SK-N-MC (cell line): ENCODE results near the gene IGFL3.

Source experiments
- DNase-seq: peaks from one replicate; pipeline ENCODE4 v3.0.0-alpha.2; 2011; ENCODE audit warnings: low read depth, low spot score
- H3K27ac ChIP-seq: fragments of 200-600 bp; sonication (generic); 2 replicates; pipeline ENCODE4 v1.5.1; 2016; ENCODE audit warnings: mixed run types
- H3K36me3 ChIP-seq: fragments of 200-600 bp; sonication (generic); 2 replicates; pipeline ENCODE4 v1.6.1; 2017; ENCODE audit warnings: antibody characterized with exemption, low read length, mixed read lengths; ENCODE audit not compliant: insufficient read depth
- H3K4me3 ChIP-seq: fragments of 200-600 bp; sonication (generic); 2 replicates; pipeline ENCODE4 v1.5.1; 2016
- H3K9ac ChIP-seq: fragments of 200-600 bp; sonication (generic); 2 replicates; pipeline ENCODE4 v1.8.0; 2017; ENCODE audit warnings: mixed run types, mixed read lengths; ENCODE audit not compliant: insufficient read length
- H3K9me3 ChIP-seq: fragments of 200-600 bp; sonication (generic); 2 replicates; pipeline ENCODE4 v1.6.1; 2017; ENCODE audit warnings: low read depth, mild to moderate bottlenecking, antibody characterized with exemption, low read length, moderate library complexity, mixed read lengths
- EZH2 ChIP-seq: fragments of 200-600 bp; sonication (generic); IDR thresholded peaks from one replicate; pipeline ENCODE4 v1.6.1; 2017; ENCODE audit warnings: antibody characterized with exemption
- FOXP2 ChIP-seq: optimal IDR thresholded peaks from 2 replicates; pipeline ENCODE3; 2011; ENCODE audit warnings: mild to moderate bottlenecking, moderate library complexity; ENCODE audit not compliant: insufficient read depth; ENCODE audit errors: extremely low read length, control extremely low read depth
- POLR2AphosphoS5 ChIP-seq: IDR thresholded peaks from 2 replicates; pipeline ENCODE4 v1.6.1; 2012; ENCODE audit warnings: mild to moderate bottlenecking, low read depth, low read length, borderline replicate concordance

IGFL3 gene

GRCh38 chr19:46132508-46133100 is 8.1 kb upstream of the IGFL3 start:
- peak overlapping the region; percentile 64 for H3K9ac ChIP-seq
- no peaks in the 10 kb centered on the region for H3K9me3 ChIP-seq
- H3K27ac ChIP-seq, result no peak overlapping the region
- H3K4me3 ChIP-seq, result no peak overlapping the region
- H3K36me3 ChIP-seq, result no peaks in the 10 kb centered on the region
- DNase-seq, result no peak
- no peak for TF ChIP-seq FOXP2
- TF ChIP-seq POLR2AphosphoS5, result no peak
- TF ChIP-seq EZH2, result no peak

- no peak overlapping the region for H3K9ac ChIP-seq
- no peaks in the 10 kb centered on the region for H3K36me3 ChIP-seq
- no peak for TF ChIP-seq POLR2AphosphoS5
- no peak for TF ChIP-seq EZH2
- no peak for TF ChIP-seq FOXP2
- H3K9me3 ChIP-seq, result no peaks in the 10 kb centered on the region
- DNase-seq, result no peak
- no peak overlapping the region for H3K27ac ChIP-seq
- no peak overlapping the region for H3K4me3 ChIP-seq
Measured at GRCh38 chr19:46131485-46132143, 7.1 kb upstream of the IGFL3 start.

GRCh38 chr19:46126086-46126580 is 1.6 kb upstream of the IGFL3 start:
- no peak for TF ChIP-seq FOXP2
- TF ChIP-seq POLR2AphosphoS5, result no peak
- DNase-seq, result no peak
- no peaks in the 10 kb centered on the region for H3K36me3 ChIP-seq
- no peak overlapping the region for H3K27ac ChIP-seq
- H3K9me3 ChIP-seq, result no peaks in the 10 kb centered on the region
- no peak overlapping the region for H3K9ac ChIP-seq
- H3K4me3 ChIP-seq, result no peak overlapping the region

GRCh38 chr19:46125447-46125846 is 959 bp upstream of the IGFL3 start:
- Histone ChIP-seq H3K36me3 (no peaks in the 10 kb centered on the region), H3K4me3 (no peak overlapping the region), H3K27ac (no peak overlapping the region), H3K9ac (no peak overlapping the region), H3K9me3 (no peaks in the 10 kb centered on the region)
- DNase-seq, result no peak
- TF ChIP-seq EZH2, result no peak

GRCh38 chr19:46118136-46118535 is 6.4 kb downstream of the IGFL3 start:
- Histone ChIP-seq H3K9ac (no peak overlapping the region), H3K36me3 (no peaks in the 10 kb centered on the region), H3K27ac (no peak overlapping the region), H3K9me3 (no peaks in the 10 kb centered on the region), H3K4me3 (no peak overlapping the region)
- DNase-seq, result no peak
- TF ChIP-seq POLR2AphosphoS5 (no peak), FOXP2 (no peak), EZH2 (no peak)

- Histone ChIP-seq H3K4me3 (no peak overlapping the region), H3K9ac (no peak overlapping the region), H3K9me3 (no peaks in the 10 kb centered on the region), H3K36me3 (no peaks in the 10 kb centered on the region), H3K27ac (no peak overlapping the region)
- TF ChIP-seq EZH2, result no peak
- TF ChIP-seq POLR2AphosphoS5, result no peak
- TF ChIP-seq FOXP2, result no peak
- DNase-seq, result no peak
Measured at GRCh38 chr19:46116121-46116520, 8.4 kb downstream of the IGFL3 start.

GRCh38 chr19:46115396-46116106 is 8.9 kb downstream of the IGFL3 start:
- Histone ChIP-seq H3K9ac (no peak overlapping the region), H3K9me3 (no peaks in the 10 kb centered on the region), H3K27ac (no peak overlapping the region), H3K4me3 (no peak overlapping the region), H3K36me3 (no peaks in the 10 kb centered on the region)
- DNase-seq, result no peak
- TF ChIP-seq POLR2AphosphoS5 (no peak), EZH2 (no peak), FOXP2 (no peak)

- no peak overlapping the region for H3K27ac ChIP-seq
- no peak for DNase-seq
- TF ChIP-seq POLR2AphosphoS5, result no peak
- TF ChIP-seq EZH2, result no peak
- TF ChIP-seq FOXP2, result no peak
- no peak overlapping the region for H3K4me3 ChIP-seq
- H3K9me3 ChIP-seq, result no peaks in the 10 kb centered on the region
- H3K36me3 ChIP-seq, result no peaks in the 10 kb centered on the region
- no peak overlapping the region for H3K9ac ChIP-seq
Measured at GRCh38 chr19:46113726-46114125, 10.8 kb downstream of the IGFL3 start.
